DND-41 (cell line): Measurements from ENCODE around the gene ZNF503.

Experiments
- ATAC-seq: fragments of 200-7000 bp; cut with Tn5 transposase; 3 replicates; pipeline ENCODE4 v1.9.1; 2021; ENCODE audit warnings: low read depth; ENCODE audit not compliant: insufficient read depth
- DNase-seq: peaks from one replicate; pipeline ENCODE4 v3.0.0-alpha.2; 2020
- H2AFZ ChIP-seq: 2 replicates; pipeline ENCODE4 v1.6.0; 2012; ENCODE audit warnings: low read depth, low read length
- H3K27ac ChIP-seq: 2 replicates; pipeline ENCODE4 v1.5.1; 2012; ENCODE audit warnings: low read length, inconsistent platforms
- H3K27me3 ChIP-seq: fragments of 200-600 bp; sonication (generic); 2 replicates; pipeline ENCODE4 v1.6.0; 2012; ENCODE audit warnings: low read length, mild to moderate bottlenecking, inconsistent platforms; ENCODE audit not compliant: insufficient read depth, poor library complexity
- H3K36me3 ChIP-seq: 2 replicates; pipeline ENCODE4 v1.5.1; 2012; ENCODE audit warnings: low read length, inconsistent platforms; ENCODE audit not compliant: insufficient read depth
- H3K4me1 ChIP-seq: 2 replicates; pipeline ENCODE4 v1.5.1; 2012; ENCODE audit warnings: mild to moderate bottlenecking, low read length; ENCODE audit not compliant: insufficient read depth
- H3K4me2 ChIP-seq: 2 replicates; pipeline ENCODE4 v1.6.0; 2012; ENCODE audit warnings: mild to moderate bottlenecking, moderate library complexity, low read length, inconsistent platforms; ENCODE audit not compliant: insufficient read depth
- H3K4me3 ChIP-seq, 2 experiments: fragments of 200-600 bp in 1 of 2; shearing (Covaris generic) in 1 of 2; 2 replicates each; pipeline ENCODE4 v1.5.1; 2012 to 2016; ENCODE audit warnings: inconsistent platforms in 2 of 2, low read length in 2 of 2, mild to moderate bottlenecking in 2 of 2, low read depth in 1 of 2, moderate library complexity in 1 of 2
- H3K79me2 ChIP-seq: 2 replicates; pipeline ENCODE4 v1.6.0; 2012; ENCODE audit warnings: low read length, inconsistent platforms; ENCODE audit not compliant: insufficient read depth
- H3K9ac ChIP-seq: 2 replicates; pipeline ENCODE4 v1.6.0; 2012; ENCODE audit warnings: low read depth, mild to moderate bottlenecking, inconsistent platforms, low read length, moderate library complexity
- H3K9me3 ChIP-seq: 2 replicates; pipeline ENCODE4 v1.5.1; 2012; ENCODE audit warnings: low read length, moderate library complexity, mild to moderate bottlenecking, inconsistent platforms; ENCODE audit not compliant: insufficient read depth, severe bottlenecking
- H4K20me1 ChIP-seq: 2 replicates; pipeline ENCODE4 v1.6.0; 2012; ENCODE audit warnings: low read length; ENCODE audit not compliant: insufficient read depth
- CTCF ChIP-seq: IDR thresholded peaks from 2 replicates; pipeline ENCODE4 v1.5.1; 2012; ENCODE audit warnings: borderline replicate concordance, low read length, moderate library complexity, mild to moderate bottlenecking; ENCODE audit not compliant: poor library complexity, severe bottlenecking; ENCODE audit errors: extremely low read depth
- EZH2 ChIP-seq: IDR thresholded peaks from 3 replicates; pipeline ENCODE4 v1.6.1; 2012; ENCODE audit warnings: borderline replicate concordance, low read depth, mild to moderate bottlenecking, moderate library complexity, low read length, inconsistent platforms; ENCODE audit not compliant: severe bottlenecking

Gene ZNF503

DNA sequence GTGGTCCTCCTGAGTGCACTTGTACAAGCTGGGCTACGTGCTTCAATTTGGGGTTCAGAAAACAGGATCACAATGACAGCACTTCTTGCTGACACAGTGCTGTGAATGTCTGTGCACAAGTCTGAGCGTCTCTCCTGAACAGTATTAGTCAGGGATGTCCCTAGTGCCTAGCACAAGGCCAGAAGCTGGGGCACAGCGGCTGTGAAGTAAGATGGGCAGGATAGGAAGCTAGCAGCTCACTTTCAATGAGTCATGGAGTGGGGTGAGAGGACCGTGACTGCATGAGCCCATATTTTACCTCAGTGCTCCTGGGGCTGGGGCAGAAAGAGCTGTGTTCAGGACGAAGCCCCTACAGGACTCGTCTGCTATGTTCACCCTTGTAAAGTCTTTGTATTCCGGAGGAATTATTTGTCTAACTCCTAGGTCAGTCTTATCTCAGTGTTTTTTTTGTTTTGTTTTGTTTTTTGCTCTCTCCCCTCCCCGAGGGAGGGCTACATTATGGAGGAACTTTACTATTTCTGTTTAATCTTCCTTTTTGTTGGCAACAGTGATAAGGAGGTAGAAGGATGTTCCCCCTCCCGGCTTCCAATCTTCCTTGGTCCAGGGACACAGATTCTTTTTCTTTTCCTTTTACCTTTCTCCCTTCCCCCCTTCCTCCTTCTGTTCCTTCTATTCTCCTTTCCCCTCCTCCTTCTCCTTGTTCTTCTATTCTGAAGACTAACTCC lies 27.0 kb upstream of the ZNF503 start:
- Histone ChIP-seq H2AFZ (no peak overlapping the region), H3K4me1 (no peaks in the 10 kb centered on the region)

DNA sequence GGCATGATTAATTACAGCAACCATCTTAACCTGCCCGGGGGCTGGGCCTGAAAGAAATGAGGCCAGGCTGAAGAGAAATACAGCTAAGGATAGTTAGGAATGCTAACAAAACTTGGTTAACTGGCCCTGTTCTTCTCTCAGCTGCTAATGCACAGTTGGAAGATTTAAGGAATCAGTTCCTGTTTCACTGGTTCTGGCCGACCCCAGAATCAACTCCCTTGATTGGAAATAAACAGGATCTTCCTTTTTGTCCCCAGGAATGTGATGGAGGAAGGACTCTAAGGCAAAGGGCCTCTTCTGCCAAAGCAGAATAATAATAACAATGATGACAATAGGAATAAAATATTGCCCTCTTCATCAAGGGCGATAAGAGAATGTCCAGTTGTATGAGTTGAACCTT lies 26.4 kb upstream of the ZNF503 start:
- Histone ChIP-seq H3K27ac (no peak overlapping the region), H4K20me1 (no peaks in the 10 kb centered on the region), H3K4me2 (no peak overlapping the region), H2AFZ (no peak overlapping the region), H3K36me3 (no peaks in the 10 kb centered on the region), H3K79me2 (no peaks in the 10 kb centered on the region), H3K9ac (no peak overlapping the region), H3K9me3 (no peaks in the 10 kb centered on the region), H3K4me3 (no peak overlapping the region), H3K27me3 (peaks cover 5% of the 10 kb centered on the region), H3K4me1 (no peaks in the 10 kb centered on the region)
- TF ChIP-seq EZH2 = no peak
- no peak for TF ChIP-seq CTCF
- no peak for ATAC-seq
- no peak for DNase-seq

More for the DNA sequence above, 27.0 kb upstream of the ZNF503 start:
- no peak overlapping the region for H3K9ac ChIP-seq
- H3K79me2 ChIP-seq = no peaks in the 10 kb centered on the region
- peaks cover 5% of the 10 kb centered on the region for H3K27me3 ChIP-seq
- no peak overlapping the region for H3K4me2 ChIP-seq
- H3K4me3 ChIP-seq = no peak overlapping the region
- no peaks in the 10 kb centered on the region for H3K9me3 ChIP-seq
- no peak for ATAC-seq
- no peak for DNase-seq
- no peaks in the 10 kb centered on the region for H4K20me1 ChIP-seq
- TF ChIP-seq CTCF (no peak), EZH2 (no peak)
- H3K36me3 ChIP-seq = no peaks in the 10 kb centered on the region
- H3K27ac ChIP-seq = no peak overlapping the region

DNA sequence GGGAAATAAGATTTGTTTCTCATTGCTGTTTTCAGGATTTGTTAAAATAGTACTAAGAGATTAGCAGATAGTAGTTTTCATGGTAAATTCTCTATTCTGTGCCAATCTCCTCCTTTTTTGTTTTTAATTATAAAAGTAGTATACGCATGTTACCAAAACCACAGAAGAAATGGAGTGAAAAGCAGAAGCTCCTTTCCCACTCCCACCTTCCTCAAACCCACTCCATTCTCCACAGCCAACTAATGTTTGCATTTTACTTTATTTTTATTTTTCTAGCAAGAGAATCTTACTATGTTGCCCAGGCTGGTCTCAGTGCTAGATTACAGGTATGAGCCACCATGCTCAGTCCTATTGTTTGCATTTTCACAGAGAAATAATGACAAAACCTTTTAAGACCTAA lies 25.3 kb upstream of the ZNF503 start:
- Histone ChIP-seq H3K27ac (no peak overlapping the region), H3K36me3 (no peaks in the 10 kb centered on the region), H3K4me2 (no peak overlapping the region), H3K79me2 (no peaks in the 10 kb centered on the region), H3K9me3 (no peaks in the 10 kb centered on the region), H3K4me1 (no peaks in the 10 kb centered on the region), H3K4me3 (no peak overlapping the region), H3K9ac (no peak overlapping the region), H3K27me3 (peaks cover 5% of the 10 kb centered on the region), H2AFZ (no peak overlapping the region), H4K20me1 (no peaks in the 10 kb centered on the region)
- no peak for DNase-seq
- TF ChIP-seq CTCF (no peak), EZH2 (no peak)
- ATAC-seq = no peak
